PC-9 (cell line): ENCODE data around the gene NIPA2.

Experiments
- CTCF ChIP-seq: fragments of 200-600 bp; sonication (generic); conservative IDR thresholded peaks from 2 replicates; pipeline ENCODE4 v1.6.1; 2017; ENCODE audit warnings: mixed run types, antibody characterized with exemption, mild to moderate bottlenecking, moderate library complexity
- EZH2 ChIP-seq: fragments of 200-600 bp; sonication (generic); IDR thresholded peaks from 2 replicates; pipeline ENCODE4 v1.8.0; 2017; ENCODE audit warnings: antibody characterized with exemption, low read depth

- TF ChIP-seq CTCF (no peak), EZH2 (no peak)
These were observed 29.6 kb upstream of the NIPA2 start for GRCh38 chr15:22808761-22809280.
